HG03280 (cell line): Measurements from ENCODE around the gene DDR1.

Experiments used
- ATAC-seq: cut with Tn5 transposase; IDR thresholded peaks from one replicate; pipeline ENCODE4 v1.9.1; 2021; ENCODE audit warnings: mild to moderate bottlenecking, moderate library complexity; ENCODE audit not compliant: unreplicated experiment

DDR1 gene

GRCh38 chr6:30883685-30884520, at the start of gene DDR1:
DDR1 (plus strand) TSS chr6:30884519; CDS start chr6:30888730, 4,211 bp downstream.
- ATAC-seq: no peak

- no peak for ATAC-seq
These were observed 49.7 kb upstream of the DDR1 start for GRCh38 chr6:30834646-30835045.

- no peak for ATAC-seq
These were observed 48.7 kb upstream of the DDR1 start for GRCh38 chr6:30835576-30835975.

GRCh38 chr6:30836431-30836866, 47.9 kb upstream of the DDR1 start:
- ATAC-seq: no peak

- ATAC-seq: no peak
These were observed 47.4 kb upstream of the DDR1 start for GRCh38 chr6:30836957-30837356.

- ATAC-seq: no peak
These were observed 46.9 kb upstream of the DDR1 start for GRCh38 chr6:30837432-30837831.

- ATAC-seq: no peak
These were observed 46.4 kb upstream of the DDR1 start for GRCh38 chr6:30837870-30838269.

GRCh38 chr6:30839671-30840070, 44.6 kb upstream of the DDR1 start:
- no peak for ATAC-seq

GRCh38 chr6:30840084-30840934, 44.0 kb upstream of the DDR1 start:
- ATAC-seq: no peak

- no peak for ATAC-seq
These were observed 43.2 kb upstream of the DDR1 start for GRCh38 chr6:30840935-30841643.

- ATAC-seq: no peak
These were observed 42.4 kb upstream of the DDR1 start for GRCh38 chr6:30841644-30842504.

- no peak for ATAC-seq
These were observed 41.3 kb upstream of the DDR1 start for GRCh38 chr6:30842754-30843610.

GRCh38 chr6:30843611-30843998, 40.7 kb upstream of the DDR1 start:
- ATAC-seq: no peak

GRCh38 chr6:30844118-30844535, 40.2 kb upstream of the DDR1 start:
- no peak for ATAC-seq

GRCh38 chr6:30845183-30845582, 39.1 kb upstream of the DDR1 start:
- ATAC-seq: no peak

- no peak for ATAC-seq
These were observed 36.8 kb upstream of the DDR1 start for GRCh38 chr6:30847421-30847970.

- ATAC-seq: no peak
These were observed 36.3 kb upstream of the DDR1 start for GRCh38 chr6:30847971-30848436.

- no peak for ATAC-seq
These were observed 34.2 kb upstream of the DDR1 start for GRCh38 chr6:30849903-30850651.
